GM12878 (cell line): Measurements from ENCODE around the gene ZG16. TPM values are rescaled to one million over a fixed set of nuclear protein-coding genes. Genes with fewer than 3 reads are reported as not detected.

Source experiments
- ATAC-seq: fragments of 200-7000 bp; cut with Tn5 transposase; 3 replicates; pipeline ENCODE4 v1.9.1; 2020; ENCODE audit warnings: mild to moderate bottlenecking, moderate library complexity
- BruUV-seq: library from RNA; stranded (reverse); fragments of 400-500 nt; replicated peaks from 2 replicates; lab custom pipeline; 2021; lab: Mats Ljungman, UMichigan
- CTCF ChIA-PET: fragments of 300-600 bp; sonication (Branson Sonifier 250); formaldehyde crosslinking; extraction: SDS; loops from one replicate; lab custom pipeline; 2021; ENCODE audit warnings: inconsistent platforms; lab: Yijun Ruan, JAX
- POLR2A ChIA-PET: fragments of 350-600 bp; formaldehyde crosslinking; extraction: SDS; loops from one replicate; lab custom pipeline; 2021; ENCODE audit warnings: inconsistent platforms; lab: Charles Lee
- RAD21 ChIA-PET: fragments of 300-600 bp; sonication (Branson Sonifier 250); formaldehyde crosslinking; loops from one replicate; lab custom pipeline; 2023; ENCODE audit warnings: antibody characterized with exemption; ENCODE audit not compliant: unreplicated experiment; lab: Charles Lee
- SMC1A ChIA-PET: fragments of 300-600 bp; sonication (Branson Sonifier 250); formaldehyde crosslinking; loops from one replicate; lab custom pipeline; 2023; ENCODE audit not compliant: unreplicated experiment, uncharacterized antibody; lab: Charles Lee
- DNase-seq: peaks from one replicate; pipeline ENCODE4 v3.0.0-alpha.2; 2011; ENCODE audit warnings: low read depth, low spot score
- FAIRE-seq: peaks from 3 replicates; lab custom pipeline; 2011; peaks lifted over from hg19 to GRCh38; lab: Jason Lieb, UNC
- H2AFZ ChIP-seq: 2 replicates; pipeline ENCODE4 v1.6.0; 2011; ENCODE audit warnings: low read depth, low read length, control low read depth; ENCODE audit not compliant: control insufficient read depth
- H3K27ac ChIP-seq: 2 replicates; pipeline ENCODE4 v1.5.1; 2011; ENCODE audit warnings: control low read depth; ENCODE audit not compliant: control insufficient read depth, insufficient read depth
- H3K27me3 ChIP-seq, 2 experiments: replicated peaks in 1 of 2; 2 replicates each; pipeline versions ENCODE4 v1.6.0 to v1.6.1; 2011; ENCODE audit warnings: low read length in 1 of 2; ENCODE audit not compliant: control insufficient read depth in 2 of 2, insufficient read depth in 2 of 2
- H3K36me3 ChIP-seq, 2 experiments: 2 replicates each; pipeline ENCODE4 v1.5.1; 2011; ENCODE audit warnings: low read length in 1 of 2; ENCODE audit not compliant: control insufficient read depth in 2 of 2, insufficient read depth in 2 of 2
- H3K4me1 ChIP-seq: 2 replicates; pipeline ENCODE4 v1.6.1; 2011; ENCODE audit warnings: mild to moderate bottlenecking, low read length, moderate library complexity, mixed read lengths; ENCODE audit not compliant: control insufficient read depth, insufficient read depth
- H3K4me2 ChIP-seq: 2 replicates; pipeline ENCODE4 v1.6.0; 2011; ENCODE audit warnings: control low read depth; ENCODE audit not compliant: control insufficient read depth, insufficient read depth
- H3K4me3 ChIP-seq: fragments of 200-600 bp; sonication (generic); 2 replicates; pipeline ENCODE4 v1.5.1; 2016
- H3K79me2 ChIP-seq: 2 replicates; pipeline ENCODE4 v1.6.0; 2011; ENCODE audit warnings: low read length; ENCODE audit not compliant: control insufficient read depth, insufficient read depth
- H3K9ac ChIP-seq: 2 replicates; pipeline ENCODE4 v1.8.0; 2011; ENCODE audit warnings: low read length, control low read depth, mixed read lengths; ENCODE audit not compliant: control insufficient read depth, insufficient read depth
- H3K9me3 ChIP-seq: replicated peaks from 3 replicates; pipeline ENCODE4 v1.5.1; 2011; ENCODE audit warnings: mild to moderate bottlenecking, low read length; ENCODE audit not compliant: control insufficient read depth, insufficient read depth
- H4K20me1 ChIP-seq: 2 replicates; pipeline ENCODE4 v1.6.0; 2011; ENCODE audit not compliant: control insufficient read depth, insufficient read depth
- CBFB ChIP-seq: IDR thresholded peaks from 2 replicates; pipeline ENCODE4 v1.6.1; 2016; ENCODE audit warnings: antibody characterized with exemption, low read depth
- ELK1 ChIP-seq: IDR thresholded peaks from 2 replicates; pipeline ENCODE4 v1.6.1; 2012; ENCODE audit warnings: low read depth, low read length, improper control_type of control experiment
- RBBP5 ChIP-seq: fragments of 200-600 bp; sonication (generic); conservative IDR thresholded peaks from 2 replicates; pipeline ENCODE4 v1.6.1; 2016
- SIX5 ChIP-seq: IDR thresholded peaks from 2 replicates; pipeline ENCODE4 v1.6.1; 2011; ENCODE audit warnings: mild to moderate bottlenecking, low read depth, low read length, moderate library complexity; ENCODE audit not compliant: severe bottlenecking
- SMAD5 ChIP-seq: IDR thresholded peaks from 2 replicates; pipeline ENCODE4 v1.6.1; 2016; ENCODE audit warnings: antibody characterized with exemption, low read depth
- ZBTB4 ChIP-seq: fragments of 450-650 bp; formaldehyde crosslinking; IDR thresholded peaks from 2 replicates; pipeline ENCODE4 v1.4.0; 2022; ENCODE audit warnings: mild to moderate bottlenecking, moderate library complexity
- WGBS: methylation state at CpG from one replicate; pipeline ENCODE4 v1.1.6; 2016; ENCODE audit warnings: low lambda C conversion rate; ENCODE audit not compliant: insufficient replicate concordance, insufficient coverage; ENCODE audit errors: missing lambda C conversion rate; 5-methylcytosine and 5-hydroxymethylcytosine counted together
- in situ Hi-C: fragments of 300-500 bp; cut with MboI; formaldehyde crosslinking; loops from 9 replicates; pipeline ENCODE4 v1.14.3; 2018; ENCODE audit warnings: mixed read lengths
- intact Hi-C: fragments of 100-400 bp; cut with micrococcal nuclease; formaldehyde crosslinking; loops from one replicate; pipeline ENCODE4 v1.14.2; 2022; ENCODE audit not compliant: unreplicated experiment
- polyA plus RNA-seq, 11 experiments: library from polyadenylated mRNA; depleted of rRNA in 4 of 11; unstranded in 6 of 11; stranded (reverse) in 5 of 11; fragments of >200 nt; fragmentation: Nextera tagmentation in 4 of 11; fragmentation: Illumina TruSeq in 1 of 11; extraction: Ambion mirVana in 4 of 11; extraction: Trizol in 1 of 11; gene quantifications; 1 replicate in 1 of 11; 2 replicates in 10 of 11; pipeline versions ENCODE4 v1.2.1 to v1.2.3, GENCODE V29; 2011 to 2016; ENCODE audit warnings: inconsistent platforms in 2 of 11, missing spikeins in 2 of 11, low read depth in 1 of 11
- total RNA-seq, 4 experiments: library from RNA; depleted of rRNA in 3 of 4; stranded (reverse); fragments of >200 nt in 3 of 4; fragmentation: Illumina TruSeq in 1 of 4; extraction: Trizol in 1 of 4; gene quantifications; 2 replicates each; pipeline versions ENCODE4 v1.2.1 to v1.2.3, GENCODE V29; 2013 to 2021

The ZG16 gene
- total and polyA plus RNA-seq, 10 of the 15 experiments (the other 5 are each of a cell fraction or from before 2014, with no cell fraction given) = not detected

- H4K20me1 ChIP-seq = no peaks in the 10 kb centered on the region
- no peaks in the 10 kb centered on the region for H3K9me3 ChIP-seq
- ChIA-PET RAD21 (no interaction called here), CTCF (interaction anchor here (1.2 to 2.1 kb wide), 2 partner anchors 10 to 27 kb away, joined by 3 to 8 read pairs; no protein-coding TSS in a partner anchor), POLR2A (interaction anchor here (0.6 kb wide), 1 partner anchor 22 kb away, joined by 3 read pairs; no protein-coding TSS in a partner anchor), SMC1A (no interaction called here)
- no TSS peak for BruUV-seq
- no peak for FAIRE-seq
- H3K27me3 ChIP-seq = no peaks in the 10 kb centered on the region
- H2AFZ ChIP-seq = no peak overlapping the region
- H3K9ac ChIP-seq = no peak overlapping the region
- no peaks in the 10 kb centered on the region for H3K79me2 ChIP-seq
- no peak for DNase-seq
- WGBS = 94% methylated on average over 5 of the region's 6 CpGs
- peaks cover 17% of the 10 kb centered on the region for H3K4me1 ChIP-seq
- no peak for TF ChIP-seq CBFB
- no peak for TF ChIP-seq SIX5
- no peak for TF ChIP-seq RBBP5
- H3K4me3 ChIP-seq = no peak overlapping the region
- in situ Hi-C loops = no loop called here
- H3K4me2 ChIP-seq = no peak overlapping the region
- H3K27ac ChIP-seq = no peak overlapping the region
- ATAC-seq = no peak
- intact Hi-C loops = no loop called here
- no peaks in the 10 kb centered on the region for H3K36me3 ChIP-seq
Measured at GRCh38 chr16:29757950-29758466, 20.0 kb upstream of the ZG16 start.

- no TSS peak for BruUV-seq
- no peak overlapping the region for H3K4me2 ChIP-seq
- H3K36me3 ChIP-seq = no peaks in the 10 kb centered on the region
- H3K9me3 ChIP-seq = no peaks in the 10 kb centered on the region
- TF ChIP-seq ZBTB4 (CRISPR knock-in tag) = no peak
- TF ChIP-seq SMAD5 = no peak
- no peak for TF ChIP-seq ELK1
- no peak for DNase-seq
- H3K4me3 ChIP-seq = no peak overlapping the region
- POLR2A ChIA-PET = interaction anchor here (0.5 to 0.9 kb wide), 3 partner anchors 18 to 162 kb away, joined by 3 read pairs; partner anchors contain the start of gene ZG16
- CTCF ChIA-PET = interaction anchor here (1.8 kb wide), 1 partner anchor 44 kb away, joined by 4 read pairs; no protein-coding TSS in a partner anchor
- no peaks in the 10 kb centered on the region for H3K27me3 ChIP-seq
- H3K27ac ChIP-seq = no peak overlapping the region
- in situ Hi-C loops (no loop called here), intact Hi-C loops (no loop called here)
- SMC1A ChIA-PET = interaction anchor here (1.6 kb wide), 1 partner anchor 8 kb away, joined by 3 read pairs; no protein-coding TSS in a partner anchor
- WGBS = 70% methylated on average over 9 of the region's 9 CpGs
- no peaks in the 10 kb centered on the region; the same call in 1 of the 2 replicates for H3K4me1 ChIP-seq
- no peaks in the 10 kb centered on the region for H4K20me1 ChIP-seq
- no peak overlapping the region for H3K9ac ChIP-seq
- no peak for FAIRE-seq
- no peak overlapping the region for H2AFZ ChIP-seq
- RAD21 ChIA-PET = no interaction called here
- H3K79me2 ChIP-seq = no peaks in the 10 kb centered on the region
- no peak for ATAC-seq
Measured at GRCh38 chr16:29760567-29761279, 17.3 kb upstream of the ZG16 start.
